Neural cell (in vitro differentiated cells): ENCODE measurements around the gene ST3GAL2.
"Not testable (repeated sequence)": the region's sequence is repeated elsewhere in the genome, so short reads cannot be mapped to it uniquely, and the experiment has no call there.

Experiments used
- CTCF ChIP-seq: fragments of 450-650 bp; IDR thresholded peaks from 2 replicates; pipeline ENCODE4 v1.5.1; 2014; ENCODE audit warnings: antibody characterized with exemption, mild to moderate bottlenecking, moderate library complexity; ENCODE audit not compliant: poor library complexity, severe bottlenecking
- EP300 ChIP-seq: fragments of 450-650 bp; conservative IDR thresholded peaks from 2 replicates; pipeline ENCODE4 v1.6.1; 2014; ENCODE audit warnings: antibody characterized with exemption, mild to moderate bottlenecking, moderate library complexity; ENCODE audit not compliant: poor library complexity, severe bottlenecking
- EZH2 ChIP-seq: fragments of 200-600, 300-800 bp; shearing (Covaris generic), sonication (generic); IDR thresholded peaks from 2 replicates; pipeline ENCODE4 v1.6.1; 2014; ENCODE audit warnings: antibody characterized with exemption, low read length, borderline replicate concordance, mild to moderate bottlenecking; ENCODE audit not compliant: insufficient read depth, poor library complexity, severe bottlenecking
- TAF1 ChIP-seq: IDR thresholded peaks from 2 replicates; pipeline ENCODE4 v1.6.1; 2012; ENCODE audit warnings: low read depth

GRCh38 chr16:70451004-70451340, 12.1 kb upstream of the ST3GAL2 start:
- not testable (repeated sequence) for TF ChIP-seq EZH2, TAF1, EP300, CTCF
